Tibial nerve (tissue), 4 donors: ENCODE results near the gene AOPEP. TPM values are rescaled to one million over a fixed set of nuclear protein-coding genes. Genes with fewer than 3 reads are reported as not detected.

Experiments used
- DNase-seq, 2 donors: peaks; one replicate each; pipeline ENCODE4 v3.0.0-alpha.2; 2019; ENCODE audit warnings: low spot score in 2 of 2
- H3K27ac ChIP-seq, 4 donors: fragments of 200-600 bp; sonication (generic) in 3 of 4; one replicate each; pipeline ENCODE4 v1.5.1; 2017 to 2019; ENCODE audit warnings: mild to moderate bottlenecking in 1 of 4
- H3K27me3 ChIP-seq, 2 donors: fragments of 200-600 bp; sonication (generic) in 1 of 2; one replicate each; pipeline versions ENCODE4 v1.5.1 to v1.6.0; 2017 to 2019
- H3K36me3 ChIP-seq, 3 donors: fragments of 200-600 bp; sonication (generic); one replicate each; pipeline ENCODE4 v1.5.1; 2018 to 2019
- H3K4me1 ChIP-seq, 4 donors: fragments of 200-600 bp; sonication (generic) in 3 of 4; one replicate each; pipeline ENCODE4 v1.5.1; 2017 to 2019
- H3K4me3 ChIP-seq, 4 donors: fragments of 200-600 bp; sonication (generic) in 3 of 4; one replicate each; pipeline ENCODE4 v1.5.1; 2017 to 2019; ENCODE audit warnings: mild to moderate bottlenecking in 1 of 4, moderate library complexity in 1 of 4
- H3K9me3 ChIP-seq, 4 donors: fragments of 200-600 bp; sonication (generic) in 3 of 4; one replicate each; pipeline ENCODE4 v1.5.1; 2017 to 2019
- EP300 ChIP-seq, 2 donors: sonication (generic); formaldehyde crosslinking; IDR thresholded peaks; one replicate each; pipeline ENCODE4 v1.6.1; 2017; ENCODE audit warnings: antibody characterized with exemption in 2 of 2, mild to moderate bottlenecking in 1 of 2
- POLR2A ChIP-seq, 2 donors: fragments of 450-650 bp; IDR thresholded peaks; one replicate each; pipeline ENCODE4 v1.6.1; 2017; ENCODE audit warnings: antibody characterized with exemption in 2 of 2, mild to moderate bottlenecking in 2 of 2, moderate library complexity in 2 of 2
- WGBS, 2 donors: methylation state at CpG; one replicate each; pipeline ENCODE4 v1.1.5; 2018; 5-methylcytosine and 5-hydroxymethylcytosine counted together
- total RNA-seq, 4 donors: library from RNA; depleted of rRNA; stranded (reverse); fragments of >200 nt; gene quantifications; one replicate each; pipeline ENCODE4 v1.1.0, GENCODE V29; 2016
- TF ChIP-seq, protein P1 (sequence below), 5 experiments: fragments of 200-600 bp in 3 of 5; fragments of 450-650 bp in 2 of 5; sonication (generic) in 3 of 5; IDR thresholded peaks; one replicate each; pipeline ENCODE4 v1.5.1; 2016 to 2019; ENCODE audit warnings: antibody characterized with exemption in 5 of 5, mild to moderate bottlenecking in 3 of 5, moderate library complexity in 2 of 5

Gene AOPEP
- total RNA-seq, 4 donors from 2014 or later, result 236 to 323 (median 265) TPM

DNA sequence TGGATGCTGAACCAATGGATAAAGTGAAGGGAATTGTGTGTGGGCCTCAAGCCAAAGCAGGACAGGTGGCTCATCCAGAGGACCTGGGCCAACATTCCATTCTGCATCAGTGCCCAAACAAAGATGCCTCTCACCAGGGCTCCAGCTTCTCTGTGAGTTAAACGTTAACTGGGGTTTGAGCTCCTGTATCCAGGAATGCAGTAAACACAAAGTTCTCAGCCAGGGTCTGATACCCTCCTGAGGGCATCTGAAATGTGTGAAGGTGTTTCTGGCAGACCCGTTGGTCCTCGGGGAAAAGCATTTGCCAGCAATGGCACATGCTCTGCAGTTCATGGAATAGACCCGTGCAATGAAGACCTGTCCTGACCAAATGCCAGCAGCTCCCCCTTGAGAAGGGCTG is 33.9 kb upstream of the AOPEP start:
- H3K4me3 ChIP-seq, result no peak overlapping the region
- no peak for DNase-seq
- peaks cover 0 to 10% (median 0%) of the 10 kb centered on the region in 4 donors for H3K4me1 ChIP-seq
- WGBS, 2 donors, result 69 to 83% methylated on average over 3 to 4 of the region's 4 CpGs
- no peak overlapping the region for H3K27ac ChIP-seq
- no peaks in the 10 kb centered on the region for H3K36me3 ChIP-seq
- no peaks in the 10 kb centered on the region for H3K27me3 ChIP-seq
- H3K9me3 ChIP-seq, result no peaks in the 10 kb centered on the region
- TF ChIP-seq EP300 (IDR thresholded peaks at IDR 0.05), result no peak
- TF ChIP-seq, protein P1, sequence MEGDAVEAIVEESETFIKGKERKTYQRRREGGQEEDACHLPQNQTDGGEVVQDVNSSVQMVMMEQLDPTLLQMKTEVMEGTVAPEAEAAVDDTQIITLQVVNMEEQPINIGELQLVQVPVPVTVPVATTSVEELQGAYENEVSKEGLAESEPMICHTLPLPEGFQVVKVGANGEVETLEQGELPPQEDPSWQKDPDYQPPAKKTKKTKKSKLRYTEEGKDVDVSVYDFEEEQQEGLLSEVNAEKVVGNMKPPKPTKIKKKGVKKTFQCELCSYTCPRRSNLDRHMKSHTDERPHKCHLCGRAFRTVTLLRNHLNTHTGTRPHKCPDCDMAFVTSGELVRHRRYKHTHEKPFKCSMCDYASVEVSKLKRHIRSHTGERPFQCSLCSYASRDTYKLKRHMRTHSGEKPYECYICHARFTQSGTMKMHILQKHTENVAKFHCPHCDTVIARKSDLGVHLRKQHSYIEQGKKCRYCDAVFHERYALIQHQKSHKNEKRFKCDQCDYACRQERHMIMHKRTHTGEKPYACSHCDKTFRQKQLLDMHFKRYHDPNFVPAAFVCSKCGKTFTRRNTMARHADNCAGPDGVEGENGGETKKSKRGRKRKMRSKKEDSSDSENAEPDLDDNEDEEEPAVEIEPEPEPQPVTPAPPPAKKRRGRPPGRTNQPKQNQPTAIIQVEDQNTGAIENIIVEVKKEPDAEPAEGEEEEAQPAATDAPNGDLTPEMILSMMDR (IDR thresholded peaks at IDR 0.05), result no peak
- no peak for TF ChIP-seq POLR2A (IDR thresholded peaks at IDR 0.05)

DNA sequence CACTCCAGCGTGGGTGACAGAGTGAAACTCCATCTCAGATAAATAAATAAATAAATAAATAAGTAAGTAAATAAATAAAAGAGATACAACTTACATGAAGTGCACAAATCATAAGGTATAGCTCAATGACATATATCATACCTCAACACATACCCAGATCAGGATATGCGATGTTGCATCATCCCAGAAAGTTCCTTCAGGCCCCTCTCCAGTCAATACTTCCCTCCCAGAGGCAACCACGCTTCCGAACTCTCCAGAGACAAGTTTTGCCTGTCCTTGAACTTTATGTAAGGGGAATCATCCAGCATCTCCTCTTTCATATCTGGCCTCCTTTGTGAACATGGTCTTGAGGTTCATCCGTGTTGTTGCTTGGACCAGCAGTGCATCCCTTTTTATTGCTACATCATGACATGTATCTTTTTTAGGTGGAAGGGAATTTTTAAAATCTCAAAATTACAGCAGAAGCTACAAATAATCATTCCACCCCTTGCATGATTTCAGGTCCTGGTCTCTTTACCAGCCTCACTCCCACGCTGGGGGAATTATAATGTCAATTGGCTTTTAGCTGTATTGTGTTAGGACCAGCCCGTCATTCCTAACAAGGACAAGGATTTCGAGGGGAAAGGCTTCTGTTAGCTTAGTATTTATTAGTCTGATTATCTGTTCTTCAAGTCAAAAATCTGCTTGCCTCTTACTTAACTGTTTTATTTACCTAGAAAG is 32.9 kb upstream of the AOPEP start:
- H3K4me3 ChIP-seq, result no peak overlapping the region
- peaks cover 0 to 10% (median 0%) of the 10 kb centered on the region in 4 donors for H3K4me1 ChIP-seq
- DNase-seq, result no peak
- WGBS, 2 donors, result 73 to 75% methylated on average over 8 of the region's 8 CpGs
- TF ChIP-seq POLR2A (IDR thresholded peaks at IDR 0.05) (no peak), EP300 (IDR thresholded peaks at IDR 0.05) (no peak)
- TF ChIP-seq, protein P1 (IDR thresholded peaks at IDR 0.05), result no peak
- H3K27me3 ChIP-seq, result no peaks in the 10 kb centered on the region
- H3K27ac ChIP-seq, result peak overlapping the region in 1 of 4 donors; percentile 34
- H3K36me3 ChIP-seq, result no peaks in the 10 kb centered on the region
- H3K9me3 ChIP-seq, result no peaks in the 10 kb centered on the region

DNA sequence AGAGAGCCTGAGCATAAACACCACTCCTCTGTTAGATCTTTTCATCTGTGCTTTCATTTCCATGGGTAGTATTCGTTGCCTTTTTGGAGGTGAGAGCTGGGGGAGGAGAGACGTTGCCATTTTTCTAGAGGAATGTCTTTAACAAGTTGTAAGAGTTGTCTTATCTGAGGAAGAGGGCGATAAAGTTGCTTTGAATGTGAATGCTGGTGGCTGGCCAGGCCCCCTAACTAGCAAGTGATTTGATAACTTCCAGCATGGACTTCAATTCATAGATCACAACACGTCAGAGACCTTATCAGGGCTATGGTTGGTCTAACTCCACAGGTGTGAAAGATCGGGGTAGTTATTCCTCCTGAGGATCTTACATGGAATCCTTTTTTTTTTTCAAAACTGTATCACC is 30.0 kb upstream of the AOPEP start:
- 81 to 86% methylated on average over 5 of the region's 5 CpGs for WGBS, 2 donors
- H3K4me1 ChIP-seq, result peaks cover 0 to 10% (median 0%) of the 10 kb centered on the region in 4 donors
- TF ChIP-seq EP300 (IDR thresholded peaks at IDR 0.05) (no peak), POLR2A (IDR thresholded peaks at IDR 0.05) (no peak)
- TF ChIP-seq, protein P1 (IDR thresholded peaks at IDR 0.05), result no peak
- no peak overlapping the region for H3K4me3 ChIP-seq
- H3K27me3 ChIP-seq, result no peaks in the 10 kb centered on the region
- no peaks in the 10 kb centered on the region for H3K9me3 ChIP-seq
- DNase-seq, result no peak
- H3K27ac ChIP-seq, result peak overlapping the region in 1 of 4 donors; percentile 81
- H3K36me3 ChIP-seq, result no peaks in the 10 kb centered on the region

DNA sequence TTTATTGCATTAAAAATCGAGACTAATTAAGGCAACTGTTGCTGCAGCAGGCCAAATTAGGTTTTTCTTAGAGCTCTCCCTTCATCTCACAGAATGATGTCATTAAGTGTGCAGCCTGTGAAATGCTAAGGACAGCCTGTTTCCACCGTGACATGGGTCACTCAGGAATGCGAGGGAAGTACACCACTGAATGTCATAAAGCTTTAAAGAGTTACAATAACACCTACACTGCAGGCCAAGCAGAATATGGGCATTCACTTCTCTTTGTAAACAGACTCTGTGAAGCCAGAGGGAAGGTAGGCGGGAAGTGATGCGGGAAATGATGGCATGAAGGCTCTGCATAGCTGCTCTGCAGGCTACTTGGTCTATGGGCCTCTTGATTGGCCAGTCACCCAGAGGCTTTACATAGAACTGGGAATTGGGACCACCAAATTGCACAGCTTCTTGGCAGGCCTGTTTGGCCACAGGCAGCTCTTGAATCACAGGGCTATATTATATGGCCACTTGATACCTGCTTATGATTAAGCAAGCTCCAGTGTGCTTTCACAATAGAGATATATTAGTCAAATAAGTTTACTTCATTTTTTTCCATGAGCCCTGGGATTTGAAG is 28.4 kb upstream of the AOPEP start:
- TF ChIP-seq, protein P1 (IDR thresholded peaks at IDR 0.05), result no peak
- peak; percentile 68 to 82 for TF ChIP-seq EP300 (IDR thresholded peaks at IDR 0.05)
- no peaks in the 10 kb centered on the region for H3K9me3 ChIP-seq
- no peaks in the 10 kb centered on the region for H3K27me3 ChIP-seq
- DNase-seq, result no peak
- peaks cover 0 to 10% (median 0%) of the 10 kb centered on the region in 4 donors for H3K4me1 ChIP-seq
- no peaks in the 10 kb centered on the region for H3K36me3 ChIP-seq
- WGBS, 2 donors, result 48 to 55% methylated on average over 5 of the region's 5 CpGs
- H3K4me3 ChIP-seq, result no peak overlapping the region
- H3K27ac ChIP-seq, result peak overlapping the region in 2 of 4 donors; percentile 18 to 81

DNA sequence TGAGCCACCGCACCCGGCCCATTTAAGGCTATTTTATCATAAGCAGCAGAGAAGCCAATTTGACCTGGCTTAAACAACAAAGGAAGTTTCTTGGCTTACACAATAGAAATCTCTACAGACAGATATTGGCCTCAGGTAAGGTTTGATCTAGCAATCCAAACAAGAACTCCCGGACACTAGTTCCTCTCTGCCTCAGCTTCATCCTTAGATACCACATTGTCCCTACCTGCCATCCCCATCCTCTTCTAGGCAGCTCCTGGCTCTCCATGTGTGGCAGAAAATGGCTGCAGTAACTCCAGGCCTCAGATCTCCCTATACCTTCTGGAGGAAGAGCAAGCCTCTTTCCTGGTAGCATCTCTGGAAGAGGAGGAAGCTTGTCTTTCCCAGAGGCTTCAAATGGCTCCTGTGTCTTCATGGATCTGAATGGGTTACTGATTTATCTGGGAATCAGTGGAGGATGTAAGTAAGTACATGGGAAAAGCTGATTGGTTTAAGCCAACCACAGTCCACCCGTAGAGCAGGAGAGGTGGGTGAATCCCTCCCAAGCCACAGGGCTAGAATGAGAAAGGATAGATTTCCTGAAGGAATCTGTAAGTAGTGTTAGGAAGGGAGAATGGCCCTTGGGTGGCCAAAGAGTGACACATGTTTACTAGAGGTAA is 26.7 kb upstream of the AOPEP start:
- no peaks in the 10 kb centered on the region for H3K4me1 ChIP-seq
- no peaks in the 10 kb centered on the region for H3K36me3 ChIP-seq
- peak overlapping the region in 1 of 4 donors; percentile 22 for H3K27ac ChIP-seq
- H3K4me3 ChIP-seq, result no peak overlapping the region
- no peak for DNase-seq
- TF ChIP-seq EP300 (IDR thresholded peaks at IDR 0.05), result no peak
- TF ChIP-seq POLR2A (IDR thresholded peaks at IDR 0.05), result no peak
- TF ChIP-seq, protein P1 (IDR thresholded peaks at IDR 0.05), result no peak
- H3K27me3 ChIP-seq, result no peaks in the 10 kb centered on the region
- 87 to 90% methylated on average over 4 of the region's 4 CpGs for WGBS, 2 donors
- H3K9me3 ChIP-seq, result no peaks in the 10 kb centered on the region
